Naive thymus-derived CD4-positive, alpha-beta T cell (primary cell): Measurements from ENCODE around the gene INHA. TPM values are rescaled to one million over a fixed set of nuclear protein-coding genes. Genes with fewer than 3 reads are reported as not detected.
A peak's percentile ranks its signal among the peaks of the same experiment; 100 is the strongest.

ENCODE experiments used
- ATAC-seq: fragments of 150-1000 bp; cut with Tn5 transposase; 2 replicates; pipeline ENCODE4 v1.10.0; 2021; ENCODE audit warnings: mild to moderate bottlenecking, moderate library complexity
- CTCF ChIA-PET: fragments of 350-600 bp; sonication (Branson Sonifier 250); formaldehyde crosslinking; loops from one replicate; lab custom pipeline; 2021; ENCODE audit warnings: antibody characterized with exemption; lab: Charles Lee
- POLR2A ChIA-PET: fragments of 350-600 bp; sonication (Branson Sonifier 250); formaldehyde crosslinking; loops from one replicate; lab custom pipeline; 2021; ENCODE audit warnings: antibody characterized with exemption, inconsistent platforms; lab: Charles Lee
- DNase-seq, 9 donors: peaks; one replicate each; pipeline versions ENCODE4 v3.0.0 to v3.0.0-alpha.2; 2020 to 2022; ENCODE audit warnings: mixed read lengths in 1 of 9
- H3K27ac ChIP-seq: one replicate; pipeline ENCODE4 v1.7.0; 2013; ENCODE audit warnings: mild to moderate bottlenecking, low read depth, low read length, moderate library complexity
- H3K27me3 ChIP-seq, 2 donors: one replicate each; pipeline ENCODE4 v1.7.0; 2013; ENCODE audit warnings: low read length in 2 of 2, mild to moderate bottlenecking in 2 of 2, moderate library complexity in 2 of 2; ENCODE audit not compliant: control insufficient read depth in 2 of 2, insufficient read depth in 2 of 2
- H3K36me3 ChIP-seq, 3 experiments: 1 replicate in 2 of 3; 2 replicates in 1 of 3; pipeline ENCODE4 v1.7.0; 2013; ENCODE audit warnings: low read length in 3 of 3, mild to moderate bottlenecking in 3 of 3, moderate library complexity in 1 of 3; ENCODE audit not compliant: insufficient read depth in 3 of 3, control insufficient read depth in 2 of 3
- H3K4me1 ChIP-seq, 2 donors: one replicate each; pipeline ENCODE4 v1.7.0; 2013; ENCODE audit warnings: low read length in 2 of 2, mild to moderate bottlenecking in 2 of 2, moderate library complexity in 1 of 2; ENCODE audit not compliant: control insufficient read depth in 2 of 2, insufficient read depth in 2 of 2
- H3K4me3 ChIP-seq: 2 replicates; pipeline ENCODE4 v1.7.0; 2013; ENCODE audit warnings: mild to moderate bottlenecking, low read length
- H3K9me3 ChIP-seq, 3 experiments: 1 replicate in 2 of 3; 2 replicates in 1 of 3; pipeline ENCODE4 v1.7.0; 2013; ENCODE audit warnings: low read length in 3 of 3; ENCODE audit not compliant: control insufficient read depth in 2 of 3
- H3K27ac Mint-ChIP-seq, 9 donors: one replicate each; pipeline ENCODE4 v1.8.0; 2020 to 2022; ENCODE audit warnings: mixed read lengths in 9 of 9, mild to moderate bottlenecking in 8 of 9, moderate library complexity in 5 of 9, inconsistent platforms in 2 of 9
- H3K27me3 Mint-ChIP-seq, 5 donors: one replicate each; pipeline ENCODE4 v1.8.0; 2021 to 2022; ENCODE audit warnings: mixed read lengths in 5 of 5, mild to moderate bottlenecking in 1 of 5
- H3K36me3 Mint-ChIP-seq, 5 donors: one replicate each; pipeline ENCODE4 v1.8.0; 2020 to 2022; ENCODE audit warnings: mixed read lengths in 5 of 5, mild to moderate bottlenecking in 3 of 5, inconsistent platforms in 1 of 5
- H3K4me1 Mint-ChIP-seq, 7 donors: one replicate each; pipeline ENCODE4 v1.8.0; 2020 to 2022; ENCODE audit warnings: mixed read lengths in 7 of 7, mild to moderate bottlenecking in 3 of 7, inconsistent platforms in 1 of 7
- H3K4me3 Mint-ChIP-seq, 10 donors: one replicate each; pipeline ENCODE4 v1.8.0; 2020 to 2022; ENCODE audit warnings: mild to moderate bottlenecking in 10 of 10, mixed read lengths in 10 of 10, moderate library complexity in 6 of 10, inconsistent platforms in 2 of 10
- H3K9me3 Mint-ChIP-seq, 11 donors: one replicate each; pipeline ENCODE4 v1.8.0; 2020 to 2022; ENCODE audit warnings: mixed read lengths in 11 of 11, mild to moderate bottlenecking in 4 of 11, inconsistent platforms in 1 of 11, moderate library complexity in 1 of 11
- intact Hi-C, 2 donors: fragments of 100-400 bp; cut with micrococcal nuclease; formaldehyde crosslinking; loops; one replicate each; pipeline ENCODE4 v1.15.1; 2023
- polyA plus RNA-seq, 2 donors: library from polyadenylated mRNA; unstranded; fragments of 300-500 nt; fragmentation: Illumina TruSeq; gene quantifications; one replicate each; pipeline ENCODE4 v1.2.3, GENCODE V29; 2021
- total RNA-seq, 6 experiments: library from RNA in 5 of 6; stranded (reverse) in 5 of 6; gene quantifications; 1 replicate in 5 of 6; 2 replicates in 1 of 6; pipeline ENCODE4 v1.2.3 and lab custom pipeline; 2021 to 2026

Gene INHA
- total and polyA plus RNA-seq, 7 experiments from 2014 or later = 0.21 TPM; not detected in 6

DNA sequence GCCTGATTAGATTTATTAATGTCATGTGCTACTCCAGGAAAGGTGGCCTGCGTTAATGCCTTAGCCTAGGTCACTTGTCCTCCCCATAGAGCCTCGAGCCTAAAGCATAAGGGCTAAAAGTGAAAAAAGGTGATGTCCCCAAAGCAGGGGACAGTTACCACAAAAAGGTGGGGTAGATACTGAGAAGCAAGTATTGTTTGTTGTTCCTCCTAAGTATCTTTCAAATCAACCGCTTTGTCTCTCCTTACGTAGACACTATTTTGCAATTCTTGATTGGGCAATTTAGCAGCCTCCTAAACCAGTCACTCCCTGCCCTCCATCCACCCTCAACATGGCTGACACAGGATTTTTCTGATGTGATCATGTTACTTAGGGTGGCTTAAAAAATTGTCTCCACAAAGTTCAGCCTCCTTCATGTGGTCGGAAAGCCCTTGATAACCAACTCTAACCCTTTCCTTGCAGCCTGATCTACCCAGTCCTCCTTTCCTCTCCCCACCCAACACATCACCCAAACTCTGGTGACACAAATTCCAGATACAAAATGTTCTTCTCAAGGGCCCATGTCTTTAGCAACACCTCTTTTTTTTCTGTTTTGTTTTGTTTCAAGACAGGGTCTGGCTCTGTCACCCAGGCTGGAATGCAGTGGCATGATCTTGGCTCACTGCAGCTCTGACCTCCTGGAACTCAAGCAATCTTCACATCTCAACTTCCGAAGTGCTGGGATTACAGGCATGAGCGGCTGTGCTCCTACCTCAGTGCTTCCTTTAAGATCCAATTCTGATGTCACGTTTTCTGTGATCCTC lies 6.9 kb downstream of the INHA start:
- no peaks in the 10 kb centered on the region for H3K4me1 ChIP-seq
- DNase-seq = no peak
- H3K27ac ChIP-seq = no peak overlapping the region
- H3K27me3 ChIP-seq = no peaks in the 10 kb centered on the region
- Mint-ChIP-seq H3K4me1 (peaks cover 0 to 3% (median 0%) of the 10 kb centered on the region in 7 donors), H3K27me3 (peaks cover 9 to 33% (median 18%) of the 10 kb centered on the region in 5 donors), H3K27ac (no peak overlapping the region), H3K36me3 (no peaks in the 10 kb centered on the region), H3K9me3 (no peaks in the 10 kb centered on the region), H3K4me3 (no peak overlapping the region)
- no peaks in the 10 kb centered on the region for H3K36me3 ChIP-seq
- CTCF ChIA-PET = no interaction called here
- intact Hi-C loops = no loop called here
- H3K4me3 ChIP-seq = no peak overlapping the region
- peak; percentile 67 for ATAC-seq
- no peaks in the 10 kb centered on the region for H3K9me3 ChIP-seq
- POLR2A ChIA-PET = no interaction called here

DNA sequence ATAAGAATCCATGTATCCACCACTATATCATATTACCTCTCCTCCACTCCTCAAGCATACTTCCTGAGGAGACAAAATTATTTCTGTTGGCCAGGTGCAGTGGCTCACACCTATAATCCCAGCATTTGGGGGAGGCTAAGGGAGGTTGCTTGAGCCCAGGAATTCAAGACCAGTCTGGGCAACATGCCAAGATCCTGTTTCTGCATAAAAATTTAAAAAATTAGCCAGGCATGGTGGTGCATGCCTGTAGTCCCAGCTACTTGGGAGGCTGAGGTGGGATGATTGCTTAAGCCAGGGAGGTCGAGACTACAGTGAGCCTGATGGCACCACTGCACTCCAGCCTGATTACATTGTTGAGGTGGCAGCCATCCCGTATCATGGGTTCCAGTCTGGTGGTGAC lies 9.2 kb downstream of the INHA start:
- H3K9me3 ChIP-seq = no peaks in the 10 kb centered on the region
- intact Hi-C loops = no loop called here
- Mint-ChIP-seq H3K36me3 (no peaks in the 10 kb centered on the region), H3K4me3 (no peak overlapping the region), H3K9me3 (no peaks in the 10 kb centered on the region), H3K4me1 (peaks cover 0 to 1% (median 0%) of the 10 kb centered on the region in 7 donors), H3K27ac (no peak overlapping the region), H3K27me3 (peaks cover 6 to 25% (median 12%) of the 10 kb centered on the region in 5 donors)
- ATAC-seq (no peak), DNase-seq (no peak)
- H3K4me3 ChIP-seq = no peak overlapping the region
- ChIA-PET POLR2A (no interaction called here), CTCF (no interaction called here)
- no peak overlapping the region for H3K27ac ChIP-seq
- no peaks in the 10 kb centered on the region for H3K4me1 ChIP-seq
- no peaks in the 10 kb centered on the region for H3K27me3 ChIP-seq
- H3K36me3 ChIP-seq = no peaks in the 10 kb centered on the region

DNA sequence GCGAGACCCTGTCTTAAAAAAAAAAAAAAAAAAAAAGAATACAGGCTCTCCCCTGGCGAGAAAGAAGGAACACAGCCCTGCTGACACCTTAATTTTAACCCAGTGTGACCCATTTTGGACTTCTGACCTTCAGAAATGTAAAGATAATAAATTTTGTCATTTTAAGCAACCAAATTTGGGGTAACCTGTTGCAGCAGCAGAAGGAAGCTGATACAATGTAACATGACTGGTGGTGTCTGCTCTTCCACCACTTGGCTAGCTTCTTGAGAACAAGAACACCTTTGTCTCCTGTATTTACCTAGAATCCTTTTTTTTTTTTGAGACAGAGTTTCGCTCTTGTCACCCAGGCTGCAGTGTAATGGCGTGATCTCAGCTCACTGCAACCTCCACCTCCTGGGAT lies 19.0 kb downstream of the INHA start:
- H3K27me3 ChIP-seq = no peaks in the 10 kb centered on the region
- no peaks in the 10 kb centered on the region for H3K9me3 Mint-ChIP-seq
- no peaks in the 10 kb centered on the region for H3K36me3 ChIP-seq
- no peak overlapping the region for H3K27ac Mint-ChIP-seq
- H3K27me3 Mint-ChIP-seq = peaks cover 3 to 29% (median 19%) of the 10 kb centered on the region in 5 donors
- H3K36me3 Mint-ChIP-seq = no peaks in the 10 kb centered on the region
- no peaks in the 10 kb centered on the region for H3K4me1 ChIP-seq
- ATAC-seq = no peak
- no peaks in the 10 kb centered on the region for H3K9me3 ChIP-seq
- H3K4me1 Mint-ChIP-seq = no peaks in the 10 kb centered on the region
- DNase-seq = no peak
- no peak overlapping the region for H3K4me3 Mint-ChIP-seq
- intact Hi-C loops = no loop called here
- no peak overlapping the region for H3K27ac ChIP-seq
- CTCF ChIA-PET = no interaction called here
- H3K4me3 ChIP-seq = no peak overlapping the region
- POLR2A ChIA-PET = no interaction called here

DNA sequence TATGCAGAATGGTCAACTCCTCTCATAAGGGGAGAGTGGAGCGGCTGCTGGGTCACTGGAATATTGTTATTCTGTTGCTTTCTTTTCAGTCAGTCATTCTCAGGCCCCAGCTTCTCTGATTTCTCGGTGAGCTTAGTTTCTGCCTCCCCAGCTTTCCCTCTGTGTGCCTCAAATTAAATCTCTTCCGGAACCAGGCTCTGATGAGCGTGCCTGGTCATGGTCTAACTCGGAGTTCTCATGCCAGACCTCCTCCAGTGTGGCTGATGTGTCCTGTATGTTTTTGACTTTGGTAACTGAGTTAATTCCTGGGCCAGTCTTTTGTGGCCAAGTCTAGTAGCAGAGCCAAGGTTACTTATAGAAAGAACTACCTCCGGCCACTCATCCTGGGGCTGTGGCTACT lies 20.6 kb downstream of the INHA start:
- Mint-ChIP-seq H3K27ac (no peak overlapping the region), H3K4me3 (no peak overlapping the region), H3K27me3 (peaks cover 3 to 24% (median 16%) of the 10 kb centered on the region in 5 donors), H3K4me1 (peaks cover 0 to 10% (median 5%) of the 10 kb centered on the region in 7 donors), H3K9me3 (no peaks in the 10 kb centered on the region), H3K36me3 (no peaks in the 10 kb centered on the region)
- Histone ChIP-seq H3K9me3 (no peaks in the 10 kb centered on the region), H3K4me3 (no peak overlapping the region), H3K27me3 (no peaks in the 10 kb centered on the region), H3K27ac (no peak overlapping the region), H3K36me3 (peaks cover 0 to 4% (median 0%) of the 10 kb centered on the region in 3 experiments), H3K4me1 (peaks cover 5% of the 10 kb centered on the region in 2 donors)
- ChIA-PET CTCF (no interaction called here), POLR2A (no interaction called here)
- DNase-seq (no peak), ATAC-seq (no peak)
- intact Hi-C loops = no loop called here

DNA sequence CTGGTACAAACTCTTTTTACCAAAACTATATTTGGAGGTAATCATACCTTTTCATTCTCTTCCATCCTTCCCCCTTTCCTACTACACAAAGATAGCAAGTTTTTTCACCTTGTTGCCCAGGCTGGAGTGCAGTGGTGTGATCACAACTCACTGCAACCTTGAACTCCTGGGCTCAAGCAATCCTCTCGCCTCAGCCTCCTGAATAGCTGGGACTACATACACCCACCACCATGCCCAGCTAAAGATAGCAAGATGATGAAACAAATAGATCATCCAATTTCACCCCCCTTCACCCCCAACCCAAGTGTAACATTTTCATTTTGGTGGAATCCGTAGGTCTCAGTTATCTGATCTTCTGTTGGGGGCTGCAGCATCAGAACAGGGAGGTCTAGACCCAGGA lies 21.0 kb downstream of the INHA start:
- Histone ChIP-seq H3K4me3 (no peak overlapping the region), H3K27ac (no peak overlapping the region), H3K36me3 (peaks cover 0 to 7% (median 0%) of the 10 kb centered on the region in 3 experiments), H3K9me3 (no peaks in the 10 kb centered on the region), H3K27me3 (no peaks in the 10 kb centered on the region), H3K4me1 (peaks cover 5 to 9% of the 10 kb centered on the region in 2 donors)
- Mint-ChIP-seq H3K27ac (no peak overlapping the region), H3K9me3 (no peaks in the 10 kb centered on the region), H3K4me1 (peaks cover 3 to 14% (median 9%) of the 10 kb centered on the region in 7 donors), H3K4me3 (no peak overlapping the region), H3K27me3 (peaks cover 3 to 24% (median 15%) of the 10 kb centered on the region in 5 donors), H3K36me3 (no peaks in the 10 kb centered on the region)
- DNase-seq (no peak), ATAC-seq (no peak)
- intact Hi-C loops = no loop called here
- CTCF ChIA-PET = no interaction called here
- POLR2A ChIA-PET = no interaction called here

DNA sequence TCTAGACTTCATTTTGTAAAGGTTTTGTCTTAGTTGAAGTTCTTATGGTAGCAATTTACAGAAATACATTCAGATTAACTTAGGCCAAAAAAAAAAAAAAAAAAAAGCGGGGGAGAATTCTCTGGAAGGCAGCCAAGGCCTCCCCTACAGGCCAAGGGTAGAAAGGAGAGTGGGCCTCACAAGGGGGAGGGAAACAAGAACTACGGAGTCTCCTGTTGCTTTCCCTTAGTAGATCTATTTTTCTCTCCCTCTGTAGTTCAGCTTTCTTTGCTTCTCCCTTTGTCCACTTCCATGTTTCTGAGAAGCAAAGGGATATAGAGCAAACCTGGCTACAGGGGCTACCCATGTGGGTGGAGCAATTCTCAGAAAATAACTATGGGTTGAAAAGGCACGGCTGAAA lies 23.1 kb downstream of the INHA start:
- Histone ChIP-seq H3K9me3 (no peaks in the 10 kb centered on the region), H3K36me3 (peaks cover 0 to 7% (median 0%) of the 10 kb centered on the region in 3 experiments), H3K4me3 (no peak overlapping the region), H3K27ac (no peak overlapping the region), H3K4me1 (peaks cover 5 to 15% of the 10 kb centered on the region in 2 donors), H3K27me3 (no peaks in the 10 kb centered on the region)
- DNase-seq = no peak
- Mint-ChIP-seq H3K27ac (no peak overlapping the region), H3K4me1 (peaks cover 14 to 27% (median 20%) of the 10 kb centered on the region in 7 donors), H3K4me3 (no peak overlapping the region), H3K27me3 (peaks cover 3 to 20% (median 15%) of the 10 kb centered on the region in 5 donors), H3K9me3 (no peaks in the 10 kb centered on the region), H3K36me3 (peaks cover 0 to 4% (median 0%) of the 10 kb centered on the region in 5 donors)
- POLR2A ChIA-PET = no interaction called here
- CTCF ChIA-PET = interaction anchor here (0.8 kb wide), 1 partner anchor 100 kb away, joined by 3 read pairs; no protein-coding TSS in a partner anchor
- ATAC-seq = no peak
- intact Hi-C loops = loop anchor here (5.0 kb wide), 6 partner anchors 318 to 923 kb away; partner anchors contain the start of genes GLB1L (in 2 of the 2), STK16 (in 2 of the 2), DNAJB2 (in 1 of the 2) and NHEJ1 (in 1 of the 2)
